Inferior parietal cortex (tissue), 1 donor: ENCODE data around the gene SEMA3F.
A peak's percentile ranks its signal among the peaks of the same experiment; 100 is the strongest.

Source experiments
- DNase-seq: peaks from one replicate; pipeline ENCODE4 v3.0.0-alpha.2; 2016; ENCODE audit errors: extremely low spot score

Gene SEMA3F

DNA sequence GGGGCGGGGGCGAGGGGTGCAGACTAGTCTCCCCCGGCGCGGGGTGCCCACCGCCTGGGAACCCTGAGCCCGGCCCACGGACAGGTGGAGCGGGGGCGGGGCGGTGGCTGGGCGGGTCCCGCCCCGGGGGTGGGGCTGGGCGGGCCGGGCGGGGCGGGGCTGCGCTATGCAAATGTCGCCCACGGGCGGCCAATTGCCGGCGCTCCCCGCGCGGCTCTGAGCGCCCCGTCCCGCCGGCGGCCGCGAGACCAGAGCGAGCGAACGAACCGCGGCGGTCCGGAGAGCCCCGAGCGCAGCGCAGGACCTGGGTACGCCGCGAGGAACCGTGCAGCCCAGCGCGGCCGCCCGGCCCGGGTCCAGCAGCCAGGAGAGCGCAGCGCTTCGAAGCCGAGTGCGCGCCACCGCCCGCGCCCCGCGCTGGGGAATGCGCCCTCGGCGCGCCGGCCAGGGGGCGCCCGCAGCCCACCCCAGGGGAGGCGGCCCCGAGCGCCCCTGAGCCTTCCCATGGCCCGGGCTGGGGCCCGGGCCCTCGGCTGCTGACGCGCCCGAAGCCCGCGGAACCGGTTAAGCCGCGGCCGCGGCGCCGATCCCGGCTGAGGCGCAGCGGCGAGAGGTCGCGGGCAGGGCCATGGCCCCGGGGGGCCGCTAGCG, at the start of gene SEMA3F:
Gene SEMA3F (plus strand): TSS at position 485 of the 651 bp plus-strand sequence. CDS start 4,299 bp downstream, outside the sequence.
- DNase-seq = no peak

DNA sequence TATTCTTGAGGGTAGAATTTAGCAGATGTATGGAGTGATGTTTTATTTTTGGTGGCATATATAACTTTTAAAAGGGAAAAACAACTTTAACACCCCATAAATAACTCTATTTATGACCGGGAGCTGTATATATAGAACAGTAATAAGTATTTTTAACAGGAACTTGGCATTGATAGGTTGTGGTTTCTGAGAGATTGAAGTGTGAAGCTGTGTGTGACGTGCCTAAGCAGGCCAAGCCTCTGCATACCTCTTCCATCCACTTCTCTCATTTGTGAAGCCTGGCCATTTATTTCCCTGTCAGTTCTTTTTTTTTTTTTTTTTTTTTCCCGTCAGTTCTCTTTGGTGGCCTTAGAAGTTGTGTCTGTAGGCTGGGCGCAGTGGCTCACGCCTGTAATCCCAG, 43.4 kb upstream of the SEMA3F start:
- no peak for DNase-seq

DNA sequence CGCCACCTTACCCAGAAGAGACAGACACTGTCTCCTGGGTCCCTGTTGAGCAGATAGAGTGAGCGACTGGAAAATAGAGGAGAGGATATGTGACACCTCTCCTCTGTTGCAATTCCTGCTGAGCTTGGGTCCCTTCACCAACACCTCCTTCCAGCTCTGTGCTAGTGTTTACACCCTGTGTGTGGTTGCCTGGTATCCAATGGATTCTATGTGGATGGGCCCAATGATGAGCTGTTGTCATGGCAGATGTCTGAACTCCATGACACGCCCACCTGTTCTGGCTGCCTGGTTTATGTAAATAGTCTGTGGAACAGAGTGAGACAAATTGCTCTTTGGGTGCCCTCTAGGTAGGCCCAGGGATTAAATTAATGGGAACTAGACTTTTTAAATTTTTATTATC, 42.7 kb upstream of the SEMA3F start:
- DNase-seq = no peak

GRCh38 chr3:50117120-50117519, 38.0 kb upstream of the SEMA3F start:
- DNase-seq = no peak

DNA sequence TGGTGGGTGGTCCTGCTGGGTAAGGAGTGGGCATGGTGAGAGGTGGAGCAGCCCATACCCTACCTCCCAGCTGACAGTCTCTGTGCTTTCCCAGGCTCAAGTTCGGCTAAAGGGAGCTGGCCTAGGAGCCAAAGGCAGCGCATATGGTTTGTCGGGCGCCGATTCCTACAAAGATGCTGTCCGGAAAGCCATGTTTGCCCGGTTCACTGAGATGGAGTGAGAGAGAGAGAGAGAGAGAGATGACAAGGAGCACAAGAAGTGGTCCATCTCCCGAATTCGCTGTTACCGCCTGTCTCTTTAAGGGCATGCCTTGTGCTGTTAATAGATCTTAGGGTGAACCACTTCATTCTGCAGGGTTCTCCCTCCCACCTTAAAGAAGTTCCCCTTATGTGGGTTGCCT, 36.9 kb upstream of the SEMA3F start:
- DNase-seq = no peak

- DNase-seq = no peak
Observed at GRCh38 chr3:50119786-50120185, 35.3 kb upstream of the SEMA3F start.

- no peak for DNase-seq
Observed at GRCh38 chr3:50120364-50121071, 34.6 kb upstream of the SEMA3F start.

DNA sequence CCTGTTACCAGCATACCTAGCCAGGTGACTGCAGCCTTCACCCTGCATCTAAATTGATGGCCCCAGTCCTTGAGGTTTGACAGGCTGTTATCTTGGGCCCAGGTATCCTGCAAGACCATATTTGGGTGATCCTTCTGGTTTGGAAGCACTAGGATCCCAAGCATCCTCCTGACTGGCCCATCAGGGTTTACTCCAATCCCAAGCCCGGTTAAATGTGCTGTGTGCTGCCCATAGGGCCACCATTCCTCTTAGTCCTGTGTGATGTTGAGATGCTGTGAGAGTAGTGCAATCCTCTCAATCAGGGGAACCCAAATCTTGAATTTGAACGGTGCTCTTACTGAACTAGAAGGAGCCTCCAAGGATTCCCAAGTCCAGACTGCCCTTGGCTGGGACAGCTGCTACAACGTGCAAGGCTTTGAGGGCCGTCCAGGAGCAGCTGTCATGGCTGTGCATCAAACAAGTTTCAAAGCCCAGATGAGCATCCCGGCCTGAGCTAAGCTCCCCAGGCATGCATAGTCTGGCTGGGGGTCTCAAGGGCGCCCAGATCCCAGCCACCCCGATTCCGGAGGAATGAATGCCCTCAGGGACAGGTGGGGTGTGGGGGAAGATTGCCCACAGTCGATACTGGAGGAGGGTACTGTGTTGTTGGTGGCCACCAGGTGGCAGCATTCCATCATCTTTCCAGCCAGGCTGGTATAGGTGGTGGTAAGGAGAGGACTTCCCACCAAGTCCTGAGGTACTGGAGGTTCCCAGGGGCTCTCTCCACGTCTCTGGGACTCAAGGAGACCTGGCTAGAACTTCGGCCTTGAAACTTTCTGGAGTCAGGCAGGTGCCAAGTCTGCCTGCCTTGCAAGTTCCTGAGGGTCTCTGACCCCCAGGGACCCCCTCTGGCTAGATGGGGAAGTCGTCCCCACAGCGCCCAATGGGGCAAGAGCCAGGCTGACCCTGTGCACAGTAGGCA, 33.8 kb upstream of the SEMA3F start:
- peak; percentile 82 for DNase-seq

- DNase-seq = no peak
Observed at GRCh38 chr3:50122071-50122470, 33.1 kb upstream of the SEMA3F start.

DNA sequence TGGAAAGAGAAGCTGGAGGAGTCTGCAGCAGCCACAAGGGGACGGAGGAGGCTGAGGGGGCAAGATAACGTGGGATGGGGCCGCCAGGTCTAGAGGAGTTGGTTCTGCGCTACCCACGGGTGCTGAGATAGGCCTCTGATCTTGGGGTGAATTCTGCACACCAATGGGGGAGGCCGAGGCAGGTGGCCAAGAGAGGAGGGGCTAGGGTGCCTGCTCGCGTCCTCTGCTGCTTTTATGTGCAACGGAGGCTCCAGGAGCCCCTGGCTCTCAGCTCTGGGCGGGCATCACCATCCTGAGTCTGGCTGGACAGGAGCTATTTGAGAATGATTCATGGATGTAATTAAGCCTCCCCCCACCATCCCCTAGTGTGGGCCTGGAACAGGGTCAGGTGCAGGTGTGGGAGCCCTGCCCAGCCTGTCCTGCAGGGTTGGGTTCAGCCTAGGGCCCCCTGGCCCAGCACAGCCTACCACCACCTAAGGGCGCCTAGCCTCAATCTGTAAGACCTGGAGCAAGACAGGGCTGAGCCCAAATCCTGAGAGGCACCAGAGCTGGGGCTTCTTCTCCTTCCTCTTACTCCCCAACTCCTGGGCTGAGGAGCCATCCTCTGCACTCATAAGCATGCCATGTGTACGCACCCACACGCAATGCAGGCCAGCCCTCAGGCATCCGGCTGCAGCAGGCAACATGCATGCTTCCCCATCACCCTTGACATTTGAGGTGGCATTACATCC, 32.3 kb upstream of the SEMA3F start:
- DNase-seq = no peak

DNA sequence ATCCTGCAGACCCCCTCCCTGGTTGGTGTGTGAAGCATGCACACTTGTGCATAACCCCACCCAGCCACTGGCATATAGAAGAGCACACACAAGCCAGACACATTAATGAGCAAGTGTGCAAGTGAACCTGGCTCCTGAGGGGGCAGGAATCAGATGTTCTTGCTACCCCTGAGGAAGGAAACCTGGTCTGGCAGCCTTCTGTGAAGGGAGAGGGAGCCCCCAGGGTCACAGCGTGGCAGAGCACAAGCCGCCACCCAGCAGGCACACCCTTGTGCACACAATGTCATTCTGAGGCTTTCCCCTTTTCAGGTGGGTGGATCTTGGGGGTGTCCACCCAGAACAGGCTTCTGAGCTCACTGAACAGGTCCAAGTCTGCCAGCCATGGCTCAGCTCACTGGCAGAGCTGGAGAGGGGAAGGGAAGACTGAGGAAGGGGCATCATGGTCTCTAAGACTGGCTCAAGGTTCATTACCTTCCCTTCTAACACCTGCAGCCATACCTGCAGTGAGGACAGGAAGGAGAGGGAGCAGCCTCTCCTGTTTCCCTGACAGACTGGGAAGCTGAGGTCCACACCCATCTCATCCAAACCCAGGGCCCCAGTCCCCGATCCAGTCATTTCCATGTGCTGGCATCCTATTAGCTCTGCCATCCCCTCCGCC, 31.6 kb upstream of the SEMA3F start:
- DNase-seq = no peak

GRCh38 chr3:50124052-50124799, 30.9 kb upstream of the SEMA3F start:
- no peak for DNase-seq

- DNase-seq = no peak
Observed at GRCh38 chr3:50124800-50125178, 30.3 kb upstream of the SEMA3F start.

DNA sequence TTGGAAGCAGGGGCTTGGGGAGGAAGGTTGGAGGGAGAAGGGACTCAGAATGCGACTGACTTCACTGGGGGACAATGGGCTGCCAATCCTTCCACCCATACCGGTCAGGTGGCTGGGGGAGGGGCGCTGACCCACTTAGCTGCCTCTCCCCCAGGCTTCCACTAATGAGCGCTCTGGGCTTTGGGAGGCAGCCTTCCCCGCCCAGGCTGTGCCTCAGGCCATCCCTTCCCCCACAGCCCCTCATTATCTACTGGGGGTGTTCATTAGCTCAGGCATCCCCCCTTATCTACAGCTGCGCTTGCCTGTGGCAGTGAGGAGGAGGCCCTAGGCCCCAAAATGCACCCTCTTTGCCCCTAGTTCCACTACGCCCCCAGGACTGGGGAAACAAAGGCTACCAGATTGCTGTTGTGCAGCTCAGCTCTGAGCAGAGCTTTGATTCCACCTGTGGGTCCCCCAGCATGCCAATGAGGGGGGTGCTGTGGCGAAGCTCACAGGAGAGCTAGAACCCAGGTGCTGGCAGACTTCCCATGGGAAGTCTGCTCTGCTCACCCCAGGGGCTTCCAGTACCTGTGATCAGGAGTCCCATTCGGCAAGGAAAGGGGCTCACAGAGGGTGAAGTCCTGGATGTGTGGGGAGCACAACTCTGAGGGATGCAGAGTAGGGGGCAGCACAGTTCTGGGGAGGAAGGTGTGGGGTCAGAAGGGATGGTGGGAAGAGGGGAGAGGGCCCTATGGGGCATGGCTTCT, 29.4 kb upstream of the SEMA3F start:
- DNase-seq = no peak

- DNase-seq = no peak
Observed at GRCh38 chr3:50126287-50127211, 28.6 kb upstream of the SEMA3F start.

GRCh38 chr3:50127251-50127691, 27.9 kb upstream of the SEMA3F start:
- no peak for DNase-seq

- no peak for DNase-seq
Observed at GRCh38 chr3:50128001-50128400, 27.1 kb upstream of the SEMA3F start.

DNA sequence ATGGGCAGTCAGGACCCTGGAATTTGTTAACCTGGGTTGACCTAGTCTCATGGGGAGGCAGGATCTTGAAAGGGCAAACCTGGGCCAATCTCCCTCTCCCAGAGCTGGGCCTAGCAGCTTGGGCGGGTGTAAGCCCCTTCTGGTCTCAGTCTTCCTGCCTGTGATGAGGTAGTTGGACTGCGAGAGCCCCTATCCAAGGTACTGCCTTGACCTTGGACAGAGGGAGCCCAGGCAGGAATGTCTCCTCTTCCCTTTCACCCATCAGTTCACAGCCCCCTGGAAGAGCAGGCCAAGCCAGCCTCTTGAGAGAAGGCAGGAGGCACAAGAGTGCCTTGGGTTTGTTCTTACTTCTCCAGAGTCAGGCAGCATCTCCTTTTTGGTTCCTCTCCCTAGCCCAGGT, 24.7 kb upstream of the SEMA3F start:
- DNase-seq = no peak
